Right lobe of liver (tissue), 6 donors: ENCODE results near the gene GPA33. TPM values are rescaled to one million over a fixed set of nuclear protein-coding genes. Genes with fewer than 3 reads are reported as not detected.

Experiments
- ATAC-seq, 4 donors: fragments of 200-7000 bp; cut with Tn5 transposase; one replicate each; pipeline ENCODE4 v1.9.1; 2020; ENCODE audit warnings: mild to moderate bottlenecking in 4 of 4, moderate library complexity in 4 of 4
- DNase-seq, 3 donors: peaks; one replicate each; pipeline ENCODE4 v3.0.0-alpha.2; 2020
- H3K27ac ChIP-seq, 3 donors: fragments of 200-600 bp; one replicate each; pipeline ENCODE4 v1.8.0; 2022
- H3K27me3 ChIP-seq, 2 donors: fragments of 200-600 bp; one replicate each; pipeline ENCODE4 v1.8.0; 2022
- H3K36me3 ChIP-seq, 4 donors: fragments of 200-600 bp; sonication (generic) in 1 of 4; one replicate each; pipeline versions ENCODE4 v1.5.1 to v1.8.0; 2017 to 2022; ENCODE audit warnings: control low read depth in 1 of 4
- H3K4me1 ChIP-seq, 4 donors: fragments of 200-600 bp; sonication (generic) in 1 of 4; one replicate each; pipeline versions ENCODE4 v1.5.1 to v1.8.0; 2017 to 2022; ENCODE audit warnings: control low read depth in 1 of 4
- H3K4me3 ChIP-seq, 3 donors: fragments of 200-600 bp; one replicate each; pipeline ENCODE4 v1.8.0; 2022
- H3K9me3 ChIP-seq, 4 donors: fragments of 200-600 bp; sonication (generic) in 1 of 4; one replicate each; pipeline versions ENCODE4 v1.5.1 to v1.8.0; 2017 to 2022; ENCODE audit warnings: control low read depth in 1 of 4
- POLR2A ChIP-seq: fragments of 450-650 bp; IDR thresholded peaks from one replicate; pipeline ENCODE4 v1.6.1; 2017; ENCODE audit warnings: antibody characterized with exemption, mild to moderate bottlenecking
- WGBS: methylation state at CpG from one replicate; pipeline ENCODE4 v1.1.6; 2018; ENCODE audit warnings: low coverage, low lambda C conversion rate; ENCODE audit not compliant: insufficient coverage; ENCODE audit errors: missing lambda C conversion rate; 5-methylcytosine and 5-hydroxymethylcytosine counted together
- intact Hi-C, 2 donors: fragments of 100-400 bp; cut with DNase I; formaldehyde crosslinking; loops; one replicate each; pipeline versions ENCODE4 v1.11.2 to v1.14.1; 2022
- total RNA-seq, 6 experiments: library from RNA; depleted of rRNA in 2 of 6; stranded (reverse); fragments of >200 nt in 2 of 6; fragmentation: NEBNext Ultra II Directional in 3 of 6; extraction: Animal tissue kit (Norgen Biotek cat#: 25700) in 3 of 6; gene quantifications; one replicate each; pipeline versions ENCODE4 v1.1.0 to v1.2.4, GENCODE V29; 2016 to 2023
- TF ChIP-seq, protein P1 (sequence below), 4 donors: fragments of 200-600 bp in 3 of 4; fragments of 450-650 bp in 1 of 4; IDR thresholded peaks; one replicate each; pipeline versions ENCODE4 v1.5.1 to v1.8.0; 2016 to 2022; ENCODE audit warnings: antibody characterized with exemption in 4 of 4, mild to moderate bottlenecking in 2 of 4
- donor health status: DM: no; HTN: yes; CAD: no.
- donor health status: DM: no; HTN: no; CAD: no.
- donor health status: DM: no; HTN: no; CAD: no.
- donor health status: DM: no; HTN: yes; CAD: no.
- donor health status: DM: no; HTN: yes; CAD: no.

Gene GPA33
- total RNA-seq, 6 experiments from 2014 or later, result 0.12 TPM; not detected in 5

DNA sequence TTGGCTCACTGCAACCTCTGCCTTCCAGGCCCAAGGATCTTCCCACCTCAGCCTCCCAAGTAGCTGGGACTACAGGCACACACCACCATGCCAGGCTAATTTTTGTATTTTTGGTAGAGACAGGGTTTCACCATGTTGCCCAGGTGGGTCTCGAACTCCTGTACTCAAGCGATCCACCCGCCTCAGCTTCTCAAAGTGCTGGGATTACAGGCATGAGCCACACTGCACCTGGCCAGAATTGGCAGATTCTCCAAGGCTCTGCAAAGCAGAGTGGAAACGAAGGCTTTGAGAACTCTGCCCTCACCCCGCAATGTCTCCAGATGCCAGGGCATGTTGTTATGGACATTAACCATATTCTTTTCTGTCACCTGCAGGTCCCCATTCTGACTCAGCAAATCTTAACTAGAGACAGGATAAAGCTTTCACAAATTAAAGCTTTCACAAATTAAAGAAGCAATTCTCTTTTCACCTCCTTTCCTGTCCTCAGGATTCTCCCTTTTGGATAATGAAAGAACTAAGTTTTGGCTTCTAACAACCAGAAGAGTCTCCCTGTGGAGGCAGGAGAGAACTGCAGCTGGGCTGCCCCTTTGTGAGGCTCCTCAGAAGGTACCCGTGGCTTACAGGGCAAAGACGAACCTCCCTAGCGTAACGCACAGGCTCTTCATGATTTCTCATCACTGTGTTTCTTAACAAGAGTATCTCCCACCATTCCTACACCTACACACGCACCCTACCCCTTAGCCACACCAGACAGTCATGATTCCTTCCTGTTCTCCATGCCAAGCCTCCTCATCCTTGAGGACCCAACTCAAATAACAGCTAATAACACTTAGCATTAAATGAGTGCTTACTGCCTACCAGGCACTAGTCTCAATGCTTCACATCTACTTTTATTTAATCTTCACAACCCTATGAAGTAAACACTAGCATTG is 29.8 kb downstream of the GPA33 start:
- no peak for ATAC-seq
- Histone ChIP-seq H3K4me1 (peaks cover 0 to 3% (median 0%) of the 10 kb centered on the region in 4 donors), H3K9me3 (no peaks in the 10 kb centered on the region), H3K4me3 (no peak overlapping the region), H3K27ac (no peak overlapping the region), H3K27me3 (no peaks in the 10 kb centered on the region), H3K36me3 (no peaks in the 10 kb centered on the region)
- intact Hi-C loops, result loop anchor here (5.0 to 10.0 kb wide), 2 partner anchors 153 to 384 kb away; no protein-coding TSS in a partner anchor
- WGBS, result 65% methylated on average over 7 of the region's 10 CpGs
- TF ChIP-seq, protein P1, sequence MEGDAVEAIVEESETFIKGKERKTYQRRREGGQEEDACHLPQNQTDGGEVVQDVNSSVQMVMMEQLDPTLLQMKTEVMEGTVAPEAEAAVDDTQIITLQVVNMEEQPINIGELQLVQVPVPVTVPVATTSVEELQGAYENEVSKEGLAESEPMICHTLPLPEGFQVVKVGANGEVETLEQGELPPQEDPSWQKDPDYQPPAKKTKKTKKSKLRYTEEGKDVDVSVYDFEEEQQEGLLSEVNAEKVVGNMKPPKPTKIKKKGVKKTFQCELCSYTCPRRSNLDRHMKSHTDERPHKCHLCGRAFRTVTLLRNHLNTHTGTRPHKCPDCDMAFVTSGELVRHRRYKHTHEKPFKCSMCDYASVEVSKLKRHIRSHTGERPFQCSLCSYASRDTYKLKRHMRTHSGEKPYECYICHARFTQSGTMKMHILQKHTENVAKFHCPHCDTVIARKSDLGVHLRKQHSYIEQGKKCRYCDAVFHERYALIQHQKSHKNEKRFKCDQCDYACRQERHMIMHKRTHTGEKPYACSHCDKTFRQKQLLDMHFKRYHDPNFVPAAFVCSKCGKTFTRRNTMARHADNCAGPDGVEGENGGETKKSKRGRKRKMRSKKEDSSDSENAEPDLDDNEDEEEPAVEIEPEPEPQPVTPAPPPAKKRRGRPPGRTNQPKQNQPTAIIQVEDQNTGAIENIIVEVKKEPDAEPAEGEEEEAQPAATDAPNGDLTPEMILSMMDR (IDR thresholded peaks at IDR 0.05), result no peak
- no peak for DNase-seq

DNA sequence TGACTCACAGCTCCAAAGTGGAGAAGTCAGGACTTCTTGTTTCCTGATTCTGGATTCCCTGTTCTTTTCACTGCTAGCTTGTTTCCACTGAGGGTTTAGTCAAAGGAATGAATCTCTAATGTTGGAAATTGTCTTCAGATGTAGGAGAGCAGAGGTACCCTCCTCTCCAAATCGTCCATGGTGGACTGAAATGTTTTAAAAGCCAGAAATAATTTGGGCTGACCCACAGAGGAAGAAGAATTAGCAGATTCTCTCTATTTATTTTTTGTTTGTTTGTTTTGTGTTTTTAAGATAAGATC is 30.4 kb downstream of the GPA33 start:
- no peak overlapping the region for H3K27ac ChIP-seq
- H3K4me1 ChIP-seq, result peaks cover 0 to 3% (median 0%) of the 10 kb centered on the region in 4 donors
- H3K36me3 ChIP-seq, result no peaks in the 10 kb centered on the region
- H3K4me3 ChIP-seq, result no peak overlapping the region
- no peaks in the 10 kb centered on the region for H3K9me3 ChIP-seq
- WGBS, result 0% methylated on average over 1 of the region's 1 CpG
- intact Hi-C loops, result loop anchor here (5.0 to 10.0 kb wide), 3 partner anchors 85 to 385 kb away; partner anchors contain the start of gene ILDR2 (in 2 of the 2)
- TF ChIP-seq POLR2A, result no peak
- TF ChIP-seq, protein P1 (IDR thresholded peaks at IDR 0.05), result no peak
- no peak for ATAC-seq
- H3K27me3 ChIP-seq, result no peaks in the 10 kb centered on the region
- no peak for DNase-seq

DNA sequence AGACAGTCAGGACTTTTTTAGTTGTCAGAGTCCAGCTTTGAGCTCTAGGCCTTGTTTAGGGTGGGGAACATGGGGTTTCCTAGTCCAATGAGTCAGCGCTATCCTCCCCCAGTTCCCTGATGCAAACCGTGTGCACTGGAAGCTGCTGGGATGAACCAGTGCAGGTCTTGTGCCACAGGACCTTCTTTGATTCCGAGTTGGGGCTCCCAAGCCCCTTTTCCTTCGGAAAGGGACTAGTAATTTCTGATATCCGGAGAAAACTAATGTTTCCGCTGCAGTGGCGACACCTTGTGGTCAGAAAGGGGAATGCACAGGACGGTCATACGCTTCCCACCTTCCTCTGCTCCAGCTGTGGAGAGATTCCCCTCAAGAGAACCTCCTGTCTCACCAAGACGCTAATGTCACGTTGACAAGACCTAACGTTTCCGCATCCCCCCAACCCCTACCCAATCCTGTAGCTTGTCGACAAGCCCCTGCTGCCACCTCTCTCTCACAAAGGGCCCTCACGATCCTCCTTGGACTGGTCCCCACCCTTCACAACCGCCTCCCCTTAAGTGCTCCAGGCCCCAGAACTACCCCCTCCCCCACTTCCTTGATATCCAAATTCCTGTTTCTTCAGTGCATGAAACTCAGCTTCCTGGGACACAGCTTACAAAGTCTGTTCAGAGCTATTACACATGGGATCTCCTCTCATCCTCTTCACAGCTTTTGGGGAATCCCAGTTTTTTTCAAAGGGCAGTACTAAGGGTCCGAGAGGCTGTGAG is 30.9 kb downstream of the GPA33 start:
- TF ChIP-seq POLR2A, result no peak
- TF ChIP-seq, protein P1 (IDR thresholded peaks at IDR 0.05), result peak; percentile 92 to 97 (median 96)
- peak; percentile 67 to 88 (median 86) for ATAC-seq
- no peak overlapping the region for H3K4me3 ChIP-seq

DNA sequence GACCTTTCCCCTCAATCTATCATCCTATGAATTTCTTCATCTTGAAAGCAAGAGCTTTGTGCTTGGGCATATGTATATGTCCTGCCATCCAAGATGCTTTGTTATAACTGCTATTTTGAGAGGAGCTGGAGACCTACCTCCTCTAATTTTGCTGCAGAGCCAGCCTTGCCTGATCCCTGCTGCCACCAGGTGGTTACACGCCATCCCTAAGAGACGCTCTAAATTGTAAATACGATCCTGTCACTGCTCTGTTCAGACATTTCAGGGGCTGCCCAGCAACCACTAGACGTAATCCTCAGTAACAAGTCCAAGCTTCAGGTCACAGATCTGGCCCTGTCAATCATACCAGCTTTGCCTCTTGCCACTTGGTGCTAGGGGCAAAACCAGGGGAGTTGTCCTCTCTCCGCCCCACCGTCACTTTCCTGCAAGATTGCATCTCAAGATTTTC is 32.9 kb downstream of the GPA33 start:
- WGBS, result 36% methylated on average over 5 of the region's 6 CpGs
- H3K27ac ChIP-seq, result no peak overlapping the region
- ATAC-seq (peak; percentile 81 to 89 (median 86)), DNase-seq (peak in 2 of 3 donors; percentile 42 to 62)
- H3K27me3 ChIP-seq, result no peaks in the 10 kb centered on the region
- H3K9me3 ChIP-seq, result no peaks in the 10 kb centered on the region
- TF ChIP-seq, protein P1 (IDR thresholded peaks at IDR 0.05), result peak; percentile 49 to 73 (median 62)
- no peak for TF ChIP-seq POLR2A
- H3K4me3 ChIP-seq, result no peak overlapping the region
- intact Hi-C loops, result loop anchor here (10.0 kb wide), 1 partner anchor 82 kb away; the partner anchor contains the start of gene ILDR2 (in 2 of the 2)
- peaks cover 0 to 3% (median 0%) of the 10 kb centered on the region in 4 donors for H3K4me1 ChIP-seq
- H3K36me3 ChIP-seq, result no peaks in the 10 kb centered on the region

More for the DNA sequence above, 30.9 kb downstream of the GPA33 start:
- Histone ChIP-seq H3K4me1 (peaks cover 0 to 3% (median 0%) of the 10 kb centered on the region in 4 donors), H3K27me3 (no peaks in the 10 kb centered on the region), H3K27ac (no peak overlapping the region), H3K9me3 (no peaks in the 10 kb centered on the region), H3K36me3 (no peaks in the 10 kb centered on the region)
- peak; percentile 62 to 70 (median 70) for DNase-seq
- 12% methylated on average over 11 of the region's 17 CpGs for WGBS
- intact Hi-C loops, result loop anchor here (10.0 kb wide), 1 partner anchor 84 kb away; the partner anchor contains the start of gene ILDR2 (in 2 of the 2)
